CD4-positive, alpha-beta memory T cell (primary cell): ENCODE results near the gene EGF. TPM values are rescaled to one million over a fixed set of nuclear protein-coding genes. Genes with fewer than 3 reads are reported as not detected.
A peak's percentile ranks its signal among the peaks of the same experiment; 100 is the strongest.

ENCODE experiments used
- CTCF ChIA-PET: fragments of 350-600 bp; sonication (Branson Sonifier 250); formaldehyde crosslinking; loops from one replicate; lab custom pipeline; 2021; ENCODE audit warnings: inconsistent platforms; ENCODE audit not compliant: partially characterized antibody; lab: Charles Lee
- POLR2A ChIA-PET: fragments of 350-600 bp; sonication (Branson Sonifier 250); formaldehyde crosslinking; loops from one replicate; lab custom pipeline; 2021; ENCODE audit not compliant: partially characterized antibody; lab: Charles Lee
- DNase-seq, 5 donors: peaks; one replicate each; pipeline versions ENCODE4 v3.0.0 to v3.0.0-alpha.2; 2020 to 2022; ENCODE audit warnings: mixed read lengths in 1 of 5
- H3K27ac ChIP-seq: one replicate; pipeline ENCODE4 v1.7.0; 2013; ENCODE audit warnings: low read depth, low read length
- H3K27me3 ChIP-seq: 2 replicates; pipeline ENCODE4 v1.7.0; 2013; ENCODE audit warnings: mild to moderate bottlenecking, low read length, moderate library complexity; ENCODE audit not compliant: insufficient read depth
- H3K36me3 ChIP-seq: 2 replicates; pipeline ENCODE4 v1.7.0; 2013; ENCODE audit warnings: mild to moderate bottlenecking, low read length, moderate library complexity; ENCODE audit not compliant: insufficient read depth
- H3K4me1 ChIP-seq: 2 replicates; pipeline ENCODE4 v1.7.0; 2013; ENCODE audit warnings: mild to moderate bottlenecking, low read length, moderate library complexity; ENCODE audit not compliant: insufficient read depth
- H3K4me3 ChIP-seq, 2 donors: one replicate each; pipeline ENCODE4 v1.7.0; 2013; ENCODE audit warnings: low read length in 2 of 2, mild to moderate bottlenecking in 1 of 2
- H3K9me3 ChIP-seq, 2 donors: one replicate each; pipeline ENCODE4 v1.7.0; 2013; ENCODE audit warnings: low read length in 2 of 2, control low read depth in 1 of 2; ENCODE audit not compliant: control insufficient read depth in 1 of 2
- H3K27ac Mint-ChIP-seq, 7 donors: one replicate each; pipeline ENCODE4 v1.8.0; 2020 to 2021; ENCODE audit warnings: mixed read lengths in 7 of 7, mild to moderate bottlenecking in 6 of 7, inconsistent platforms in 3 of 7, moderate library complexity in 3 of 7
- H3K27me3 Mint-ChIP-seq, 2 donors: one replicate each; pipeline ENCODE4 v1.8.0; 2020 to 2021; ENCODE audit warnings: mixed read lengths in 2 of 2
- H3K36me3 Mint-ChIP-seq, 2 donors: one replicate each; pipeline ENCODE4 v1.8.0; 2020 to 2021; ENCODE audit warnings: mixed read lengths in 2 of 2, inconsistent platforms in 1 of 2, mild to moderate bottlenecking in 1 of 2
- H3K4me1 Mint-ChIP-seq, 4 donors: one replicate each; pipeline ENCODE4 v1.8.0; 2020 to 2021; ENCODE audit warnings: mixed read lengths in 4 of 4, mild to moderate bottlenecking in 1 of 4
- H3K4me3 Mint-ChIP-seq, 8 donors: one replicate each; pipeline ENCODE4 v1.8.0; 2020 to 2021; ENCODE audit warnings: mixed read lengths in 8 of 8, mild to moderate bottlenecking in 7 of 8, moderate library complexity in 6 of 8, inconsistent platforms in 3 of 8
- H3K9me3 Mint-ChIP-seq, 8 donors: one replicate each; pipeline ENCODE4 v1.8.0; 2020 to 2021; ENCODE audit warnings: mixed read lengths in 8 of 8, mild to moderate bottlenecking in 5 of 8, inconsistent platforms in 3 of 8, moderate library complexity in 1 of 8
- intact Hi-C: fragments of 100-400 bp; cut with micrococcal nuclease; formaldehyde crosslinking; loops from one replicate; pipeline ENCODE4 v1.15.1; 2023
- polyA plus RNA-seq, 2 donors: library from polyadenylated mRNA; unstranded; fragments of 300-500 nt; fragmentation: Illumina TruSeq; gene quantifications; one replicate each; pipeline ENCODE4 v1.2.3, GENCODE V29; 2021
- total RNA-seq, 2 experiments: library from RNA; stranded (reverse); gene quantifications; one replicate each; pipeline ENCODE4 v1.2.3, GENCODE V29; 2021

Gene EGF
- total and polyA plus RNA-seq, 4 experiments from 2014 or later: not detected

- H3K9me3 ChIP-seq: no peaks in the 10 kb centered on the region
- intact Hi-C loops: loop anchor here (10.0 kb wide), 2 partner anchors 149 to 269 kb away; partner anchors contain the start of genes CASP6 and RRH
- H3K27ac ChIP-seq: no peak overlapping the region
- no peaks in the 10 kb centered on the region for H3K4me1 ChIP-seq
- Mint-ChIP-seq H3K36me3 (no peaks in the 10 kb centered on the region), H3K4me3 (no peak overlapping the region), H3K27ac (no peak overlapping the region), H3K9me3 (no peaks in the 10 kb centered on the region), H3K27me3 (peaks cover 9 to 19% of the 10 kb centered on the region in 2 donors), H3K4me1 (peaks cover 6 to 9% (median 8%) of the 10 kb centered on the region in 4 donors)
- H3K36me3 ChIP-seq: no peaks in the 10 kb centered on the region
- no peaks in the 10 kb centered on the region for H3K27me3 ChIP-seq
- H3K4me3 ChIP-seq: no peak overlapping the region
- no peak for DNase-seq
- ChIA-PET CTCF (no interaction called here), POLR2A (no interaction called here)
Observed at GRCh38 chr4:109973529-109973905, 60.8 kb downstream of the EGF start.

GRCh38 chr4:109976189-109976588, 63.5 kb downstream of the EGF start:
- Histone ChIP-seq H3K4me3 (no peak overlapping the region), H3K9me3 (no peaks in the 10 kb centered on the region), H3K36me3 (no peaks in the 10 kb centered on the region), H3K27ac (no peak overlapping the region), H3K4me1 (no peaks in the 10 kb centered on the region), H3K27me3 (no peaks in the 10 kb centered on the region)
- Mint-ChIP-seq H3K27ac (no peak overlapping the region), H3K36me3 (no peaks in the 10 kb centered on the region), H3K27me3 (peaks cover 13 to 25% of the 10 kb centered on the region in 2 donors), H3K4me1 (no peaks in the 10 kb centered on the region), H3K4me3 (no peak overlapping the region), H3K9me3 (no peaks in the 10 kb centered on the region)
- no peak for DNase-seq
- ChIA-PET POLR2A (no interaction called here), CTCF (interaction anchor here (1.3 to 2.1 kb wide), 3 partner anchors 553 to 557 kb away, joined by 3 to 7 read pairs (median 5); no protein-coding TSS in a partner anchor)
- intact Hi-C loops: loop anchor here (10.0 kb wide), 2 partner anchors 151 to 271 kb away; partner anchors contain the start of genes CASP6 and RRH

DNA sequence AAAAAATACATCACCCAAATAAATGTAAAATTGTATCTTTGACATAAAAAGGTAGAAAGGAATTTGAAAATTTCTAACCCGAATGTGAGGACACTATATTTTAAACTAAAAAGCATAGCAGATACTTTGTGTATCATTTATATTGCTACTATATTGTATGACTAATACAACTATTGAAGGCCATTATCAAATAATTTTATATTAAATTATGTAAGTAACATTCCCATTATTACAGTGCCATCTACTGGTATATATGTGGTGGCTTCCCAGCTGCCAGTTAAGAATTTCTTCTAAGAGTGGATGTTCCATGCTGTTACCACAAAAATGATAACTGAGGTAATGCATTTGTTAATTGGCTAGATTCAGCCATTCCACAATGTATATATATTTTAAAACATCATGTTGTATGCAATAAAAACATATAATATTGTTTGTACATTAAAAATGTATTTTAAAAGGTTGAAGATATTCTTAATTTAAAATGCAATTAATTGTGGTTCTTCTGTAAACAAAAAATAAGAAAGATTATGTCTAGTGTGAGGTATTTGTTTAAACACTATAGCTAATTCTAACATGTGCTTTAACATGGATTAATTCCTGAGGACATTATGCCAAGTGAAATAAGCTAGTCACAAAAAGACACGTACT, 65.3 kb downstream of the EGF start:
- no peak overlapping the region for H3K27ac ChIP-seq
- DNase-seq: peak in 4 of 5 donors; percentile 18 to 26 (median 22)
- CTCF ChIA-PET: interaction anchor here (0.7 to 1.8 kb wide), 17 partner anchors 9 to 1293 kb away, joined by 3 to 9 read pairs (median 3); no protein-coding TSS in a partner anchor
- H3K4me1 ChIP-seq: no peaks in the 10 kb centered on the region
- H3K4me3 ChIP-seq: no peak overlapping the region
- intact Hi-C loops: loop anchor here (1.0 to 10.0 kb wide), 3 partner anchors 153 to 556 kb away; partner anchors contain the start of genes CASP6 and RRH
- peaks cover 14 to 24% of the 10 kb centered on the region in 2 donors for H3K27me3 Mint-ChIP-seq
- H3K4me3 Mint-ChIP-seq: no peak overlapping the region
- H3K4me1 Mint-ChIP-seq: no peaks in the 10 kb centered on the region
- H3K36me3 Mint-ChIP-seq: no peaks in the 10 kb centered on the region
- H3K36me3 ChIP-seq: no peaks in the 10 kb centered on the region
- no peak overlapping the region for H3K27ac Mint-ChIP-seq
- H3K27me3 ChIP-seq: no peaks in the 10 kb centered on the region
- no peaks in the 10 kb centered on the region for H3K9me3 ChIP-seq
- POLR2A ChIA-PET: no interaction called here
- no peaks in the 10 kb centered on the region for H3K9me3 Mint-ChIP-seq

GRCh38 chr4:109978704-109979454, 66.2 kb downstream of the EGF start:
- Mint-ChIP-seq H3K4me3 (no peak overlapping the region), H3K9me3 (no peaks in the 10 kb centered on the region), H3K27ac (no peak overlapping the region), H3K36me3 (no peaks in the 10 kb centered on the region), H3K27me3 (peaks cover 14 to 20% of the 10 kb centered on the region in 2 donors), H3K4me1 (no peaks in the 10 kb centered on the region)
- Histone ChIP-seq H3K9me3 (no peaks in the 10 kb centered on the region), H3K4me3 (no peak overlapping the region), H3K4me1 (no peaks in the 10 kb centered on the region), H3K27ac (no peak overlapping the region), H3K36me3 (no peaks in the 10 kb centered on the region), H3K27me3 (no peaks in the 10 kb centered on the region)
- intact Hi-C loops: loop anchor here (1.0 to 10.0 kb wide), 3 partner anchors 154 to 557 kb away; partner anchors contain the start of genes CASP6 and RRH
- ChIA-PET POLR2A (no interaction called here), CTCF (interaction anchor here (0.7 to 1.8 kb wide), 17 partner anchors 9 to 1294 kb away, joined by 3 to 9 read pairs (median 3); no protein-coding TSS in a partner anchor)
- no peak for DNase-seq

DNA sequence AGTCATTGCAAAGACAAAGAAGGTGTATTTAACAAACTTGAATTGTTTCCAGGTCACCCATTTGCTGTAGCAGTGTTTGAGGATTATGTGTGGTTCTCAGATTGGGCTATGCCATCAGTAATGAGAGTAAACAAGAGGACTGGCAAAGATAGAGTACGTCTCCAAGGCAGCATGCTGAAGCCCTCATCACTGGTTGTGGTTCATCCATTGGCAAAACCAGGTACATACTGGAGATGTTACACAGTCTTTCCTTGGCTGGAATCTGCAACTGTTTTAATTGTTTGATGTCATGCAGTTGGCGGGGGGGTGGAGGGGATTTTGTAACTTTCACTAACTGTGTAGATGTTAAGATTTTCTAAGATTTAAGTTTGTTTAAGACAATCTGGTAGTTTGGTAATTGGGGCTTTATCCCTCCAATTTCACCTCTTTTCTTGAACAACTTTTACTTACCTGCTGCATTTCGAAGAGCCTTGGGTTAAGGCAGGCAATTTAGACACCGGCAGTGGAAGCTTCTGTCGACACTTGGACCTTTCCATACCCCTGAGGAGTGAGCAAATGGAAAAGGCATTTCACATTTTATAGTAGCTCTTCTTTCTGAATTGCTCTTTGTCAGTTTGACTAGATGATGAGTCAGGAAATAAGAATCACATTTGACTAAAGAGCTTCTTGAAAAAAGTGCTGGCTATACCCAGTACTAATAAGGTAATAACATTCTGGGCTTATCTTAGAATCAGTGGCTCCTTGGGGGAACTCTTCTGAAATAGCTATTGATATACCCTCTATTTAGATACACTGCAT, 67.4 kb downstream of the EGF start:
- ChIA-PET CTCF (interaction anchor here (1.0 to 1.5 kb wide), 5 partner anchors 16 to 606 kb away, joined by 3 to 6 read pairs (median 3); no protein-coding TSS in a partner anchor), POLR2A (no interaction called here)
- H3K27me3 ChIP-seq: no peaks in the 10 kb centered on the region
- intact Hi-C loops: loop anchor here (10.0 kb wide), 2 partner anchors 155 to 275 kb away; partner anchors contain the start of genes CASP6 and RRH
- H3K27me3 Mint-ChIP-seq: peaks cover 10 to 20% of the 10 kb centered on the region in 2 donors
- no peaks in the 10 kb centered on the region for H3K36me3 Mint-ChIP-seq
- no peak for DNase-seq
- no peak overlapping the region for H3K27ac ChIP-seq
- no peaks in the 10 kb centered on the region for H3K9me3 ChIP-seq
- H3K36me3 ChIP-seq: no peaks in the 10 kb centered on the region
- no peaks in the 10 kb centered on the region for H3K4me1 ChIP-seq
- no peaks in the 10 kb centered on the region for H3K9me3 Mint-ChIP-seq
- no peaks in the 10 kb centered on the region for H3K4me1 Mint-ChIP-seq
- no peak overlapping the region for H3K4me3 ChIP-seq
- no peak overlapping the region for H3K4me3 Mint-ChIP-seq
- no peak overlapping the region for H3K27ac Mint-ChIP-seq

- Histone ChIP-seq H3K4me1 (no peaks in the 10 kb centered on the region), H3K27ac (no peak overlapping the region), H3K4me3 (no peak overlapping the region), H3K9me3 (no peaks in the 10 kb centered on the region), H3K27me3 (no peaks in the 10 kb centered on the region), H3K36me3 (no peaks in the 10 kb centered on the region)
- ChIA-PET POLR2A (interaction anchor here (1.1 kb wide), 1 partner anchor 548 kb away, joined by 3 read pairs; the partner anchor contains the start of gene SEC24B), CTCF (interaction anchor here (1.0 to 1.4 kb wide), 2 partner anchors 12 to 558 kb away, joined by 4 read pairs; no protein-coding TSS in a partner anchor)
- Mint-ChIP-seq H3K27me3 (peaks cover 10 to 20% of the 10 kb centered on the region in 2 donors), H3K4me1 (no peaks in the 10 kb centered on the region), H3K36me3 (no peaks in the 10 kb centered on the region), H3K27ac (no peak overlapping the region), H3K4me3 (no peak overlapping the region), H3K9me3 (no peaks in the 10 kb centered on the region)
- no peak for DNase-seq
- intact Hi-C loops: no loop called here
Observed at GRCh38 chr4:109981936-109982335, 69.3 kb downstream of the EGF start.
